Aorta (tissue), 5 donors: ENCODE measurements around the gene RRP1B. TPM values are rescaled to one million over a fixed set of nuclear protein-coding genes. Genes with fewer than 3 reads are reported as not detected.
A peak's percentile ranks its signal among the peaks of the same experiment; 100 is the strongest.

Experiments used
- ATAC-seq: fragments of 200-7000 bp; cut with Tn5 transposase; one replicate; pipeline ENCODE4 v1.9.1; 2022; ENCODE audit warnings: moderate library complexity; ENCODE audit not compliant: low FRiP score
- DNase-seq, 2 donors: peaks; one replicate each; pipeline ENCODE4 v3.0.0-alpha.2; 2020
- H3K27ac ChIP-seq, 2 donors: one replicate each; pipeline ENCODE4 v1.5.1; 2013; ENCODE audit warnings: low read length in 2 of 2, mild to moderate bottlenecking in 2 of 2, moderate library complexity in 2 of 2, control low read depth in 1 of 2, inconsistent platforms in 1 of 2, low read depth in 1 of 2
- H3K27me3 ChIP-seq, 2 donors: one replicate each; pipeline ENCODE4 v1.6.1; 2013; ENCODE audit warnings: control low read depth in 1 of 2, low read length in 1 of 2, mild to moderate bottlenecking in 1 of 2, moderate library complexity in 1 of 2; ENCODE audit not compliant: insufficient read depth in 2 of 2, control insufficient read depth in 1 of 2
- H3K36me3 ChIP-seq, 2 donors: one replicate each; pipeline ENCODE4 v1.6.1; 2013; ENCODE audit warnings: control low read depth in 1 of 2, low read length in 1 of 2, mild to moderate bottlenecking in 1 of 2; ENCODE audit not compliant: insufficient read depth in 2 of 2, control insufficient read depth in 1 of 2
- H3K4me1 ChIP-seq, 2 donors: one replicate each; pipeline ENCODE4 v1.6.1; 2013; ENCODE audit warnings: low read length in 2 of 2, control low read depth in 1 of 2, mild to moderate bottlenecking in 1 of 2, moderate library complexity in 1 of 2; ENCODE audit not compliant: insufficient read depth in 2 of 2, control insufficient read depth in 1 of 2
- H3K4me3 ChIP-seq, 2 donors: one replicate each; pipeline ENCODE4 v1.5.1; 2013; ENCODE audit warnings: low read length in 2 of 2, control low read depth in 1 of 2, mild to moderate bottlenecking in 1 of 2
- H3K9me3 ChIP-seq: one replicate; pipeline ENCODE4 v1.6.1; 2013; ENCODE audit warnings: mild to moderate bottlenecking, low read length; ENCODE audit not compliant: control insufficient read depth
- WGBS, 2 donors: extraction: QIAGEN DNeasy Blood & Tissue Kit; methylation state at CpG; one replicate each; pipeline ENCODE4 v1.1.7; 2013; 5-methylcytosine and 5-hydroxymethylcytosine counted together
- intact Hi-C, 2 donors: fragments of 100-400 bp; cut with DNase I; formaldehyde crosslinking; loops; one replicate each; pipeline versions ENCODE4 v1.14.2 to v1.15.0; 2022
- polyA plus RNA-seq, 2 donors: library from polyadenylated mRNA; stranded (reverse); fragments of 200-250 nt; gene quantifications; one replicate each; pipeline ENCODE4 v1.2.3, GENCODE V29; 2013
- total RNA-seq, 2 donors: library from RNA; stranded (reverse); fragmentation: NEBNext Ultra II Directional; extraction: Animal tissue kit (Norgen Biotek cat#: 25700); gene quantifications; one replicate each; pipeline ENCODE4 v1.2.1, GENCODE V29; 2021
- donor health status: healthy with polysubstance abuse.
- donor health status: Bipolar disorder and iron deficiency.
- donor health status: DM: no; HTN: no; CAD: no.
- donor health status: DM: no; HTN: no; CAD: no.
- donor health status: DM: yes; HTN: yes; CAD: no.

RRP1B gene
- total and polyA plus RNA-seq, 4 donors, result 4.9 to 16.4 (median 10.9) TPM

DNA sequence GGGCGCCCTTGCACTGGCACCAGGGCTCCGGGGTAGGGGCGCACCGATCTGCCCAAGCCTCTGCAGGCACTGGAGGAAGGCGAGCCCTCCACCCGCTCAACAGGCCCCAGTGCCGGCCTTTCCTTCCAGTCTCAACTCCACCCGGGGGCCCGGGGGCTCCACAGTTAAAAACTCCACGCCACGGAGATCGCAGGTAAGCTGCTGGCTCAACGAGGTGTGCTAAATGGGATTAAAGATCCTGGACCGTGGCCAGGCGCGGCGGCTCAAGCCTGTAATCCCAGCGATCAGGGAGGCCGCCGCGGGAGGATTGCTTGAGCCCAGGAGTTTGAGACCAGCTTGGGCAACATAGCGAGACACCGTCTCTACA lies 608 bp upstream of the RRP1B start:
- H3K4me3 ChIP-seq, result peak overlapping the region in 1 of 2 donors; percentile 88
- H3K27me3 ChIP-seq, result no peaks in the 10 kb centered on the region
- DNase-seq, result no peak
- no peaks in the 10 kb centered on the region for H3K9me3 ChIP-seq
- intact Hi-C loops, result loop anchor here (2.0 to 10.0 kb wide), 2 partner anchors 60 to 744 kb away; partner anchors contain the start of gene PDXK (in 1 of the 2)
- H3K4me1 ChIP-seq, result no peaks in the 10 kb centered on the region
- no peak overlapping the region for H3K27ac ChIP-seq
- 85 to 88% methylated on average over 23 of the region's 23 CpGs for WGBS, 2 donors
- ATAC-seq, result no peak
- H3K36me3 ChIP-seq, result no peaks in the 10 kb centered on the region

DNA sequence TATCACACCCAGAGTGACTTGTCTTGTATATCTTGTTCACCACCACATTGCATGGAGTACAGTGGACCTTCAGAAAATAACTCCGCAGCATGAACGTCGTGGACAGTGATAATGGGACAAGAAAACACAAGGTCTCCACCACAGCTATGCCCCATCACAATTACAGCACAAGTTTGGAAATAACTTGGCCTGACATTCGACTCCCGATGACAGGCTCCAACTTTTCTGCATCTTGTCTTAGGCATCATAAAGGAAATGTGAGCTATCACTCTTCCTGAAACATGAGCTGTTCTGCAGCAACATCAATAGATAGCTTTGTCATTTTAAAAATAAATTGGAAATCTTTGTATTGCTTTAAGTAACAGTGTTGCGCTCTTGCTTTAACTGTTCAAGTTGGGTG lies 2.9 kb downstream of the RRP1B start:
- intact Hi-C loops, result no loop called here
- H3K9me3 ChIP-seq, result no peaks in the 10 kb centered on the region
- DNase-seq (no peak), ATAC-seq (no peak)
- no peak overlapping the region for H3K4me3 ChIP-seq
- H3K36me3 ChIP-seq, result no peaks in the 10 kb centered on the region
- H3K27ac ChIP-seq, result no peak overlapping the region
- no peaks in the 10 kb centered on the region for H3K27me3 ChIP-seq
- H3K4me1 ChIP-seq, result no peaks in the 10 kb centered on the region
- WGBS, 2 donors, result 70 to 71% methylated on average over 6 of the region's 6 CpGs

DNA sequence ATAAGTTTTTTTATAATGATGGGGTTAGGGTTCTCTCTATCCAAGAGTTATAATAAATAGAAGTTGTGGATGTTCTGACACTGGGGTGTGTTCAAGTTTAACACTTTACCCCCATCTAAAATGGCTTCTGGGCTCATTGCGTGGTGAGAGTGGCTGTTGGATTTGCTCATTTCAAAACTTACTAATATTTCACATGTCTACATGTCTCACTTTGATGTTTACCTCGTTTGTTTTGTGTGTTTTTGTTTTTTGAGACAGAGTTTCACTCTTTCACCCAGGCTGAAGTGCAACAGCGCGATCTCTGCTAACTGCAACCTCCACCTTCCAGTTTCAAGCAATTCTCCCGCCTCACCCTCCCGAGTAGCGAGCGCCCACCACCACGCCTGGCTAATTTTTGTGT lies 3.7 kb downstream of the RRP1B start:
- Histone ChIP-seq H3K27ac (no peak overlapping the region), H3K36me3 (no peaks in the 10 kb centered on the region), H3K4me1 (no peaks in the 10 kb centered on the region), H3K4me3 (no peak overlapping the region), H3K9me3 (no peaks in the 10 kb centered on the region), H3K27me3 (no peaks in the 10 kb centered on the region)
- intact Hi-C loops, result no loop called here
- no peak for ATAC-seq
- DNase-seq, result no peak
- 90 to 91% methylated on average over 9 of the region's 9 CpGs for WGBS, 2 donors

DNA sequence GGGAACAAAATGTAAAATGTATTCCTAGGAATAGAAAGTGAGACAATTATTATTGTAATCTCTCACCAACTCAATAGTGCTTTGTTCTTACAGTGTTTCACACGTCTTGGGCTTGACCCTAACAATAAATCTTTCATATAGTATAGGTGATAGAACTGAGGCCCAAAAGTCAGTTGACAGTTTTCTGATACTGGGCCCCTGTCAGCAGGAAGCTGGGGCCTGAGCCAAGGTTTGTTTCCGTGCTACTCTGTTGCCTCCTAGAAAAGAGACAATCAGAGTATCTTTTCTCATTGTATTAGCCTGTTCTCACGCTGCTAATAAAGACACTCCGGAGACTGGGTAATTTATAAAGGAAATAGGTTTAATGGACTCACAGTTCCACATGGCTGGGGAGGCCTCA lies 5.0 kb downstream of the RRP1B start:
- intact Hi-C loops, result no loop called here
- no peak overlapping the region for H3K27ac ChIP-seq
- no peak overlapping the region for H3K4me3 ChIP-seq
- no peaks in the 10 kb centered on the region for H3K4me1 ChIP-seq
- WGBS, 2 donors, result 44 to 53% methylated on average over 4 of the region's 4 CpGs
- DNase-seq, result no peak
- no peak for ATAC-seq
- no peaks in the 10 kb centered on the region for H3K36me3 ChIP-seq
- H3K9me3 ChIP-seq, result no peaks in the 10 kb centered on the region
- no peaks in the 10 kb centered on the region for H3K27me3 ChIP-seq

DNA sequence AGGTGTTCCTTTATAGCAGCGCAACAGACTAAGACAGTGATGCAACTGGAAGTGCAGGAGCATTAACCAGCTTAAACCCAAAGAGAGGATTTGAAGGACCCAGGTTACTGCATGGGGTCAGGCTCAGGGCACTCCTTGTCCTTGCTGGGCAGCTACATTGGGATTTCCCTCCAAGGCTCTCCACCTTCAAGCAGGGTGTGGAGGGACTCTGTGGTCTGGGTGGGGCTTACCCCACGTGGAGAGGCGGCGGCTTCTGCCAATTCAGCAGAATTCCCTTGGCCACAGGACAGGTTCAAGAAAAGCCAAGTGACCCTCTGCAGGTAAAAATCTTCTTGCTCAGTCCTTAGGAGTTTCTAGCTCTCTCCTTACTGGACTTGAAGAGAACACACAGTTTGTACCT lies 6.5 kb downstream of the RRP1B start:
- Histone ChIP-seq H3K9me3 (no peaks in the 10 kb centered on the region), H3K27ac (no peak overlapping the region), H3K36me3 (peaks cover 0 to 1% of the 10 kb centered on the region in 2 donors), H3K4me1 (no peaks in the 10 kb centered on the region), H3K4me3 (no peak overlapping the region), H3K27me3 (no peaks in the 10 kb centered on the region)
- DNase-seq, result no peak
- intact Hi-C loops, result no loop called here
- no peak for ATAC-seq
- 95 to 96% methylated on average over 4 of the region's 4 CpGs for WGBS, 2 donors

DNA sequence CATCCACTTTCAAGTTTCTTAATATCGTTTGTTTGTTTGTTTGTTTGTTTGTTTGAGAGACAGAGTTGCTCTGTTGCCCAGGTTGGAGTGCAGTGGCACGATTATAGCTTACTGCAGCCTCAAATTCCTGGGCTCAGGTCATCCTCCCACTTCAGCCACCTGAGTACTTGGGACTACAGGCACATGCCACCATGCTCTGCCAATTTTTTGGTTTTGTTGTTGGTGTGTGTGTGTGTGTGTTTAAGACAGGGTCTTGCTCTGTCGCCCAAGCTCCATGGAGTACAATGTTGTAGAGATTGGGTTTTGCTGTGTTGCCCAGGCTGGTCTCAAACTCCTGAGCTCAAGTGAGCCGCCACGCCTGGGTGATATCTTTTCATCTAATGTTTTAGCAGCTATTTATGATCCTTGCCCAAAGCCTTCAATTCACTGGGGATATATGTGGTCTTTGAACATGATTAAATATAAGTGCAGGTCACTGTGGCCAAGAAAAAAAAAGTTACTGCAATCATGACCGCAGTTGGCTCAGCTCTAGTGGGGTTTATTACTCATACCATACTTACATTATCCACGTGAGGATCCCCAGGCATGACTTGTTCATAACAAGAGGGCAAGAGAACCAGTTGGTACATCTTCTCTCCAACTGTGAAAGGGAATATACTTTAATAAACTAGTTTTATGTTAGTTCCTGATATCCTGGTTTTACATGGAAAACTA lies 8.0 kb downstream of the RRP1B start:
- H3K36me3 ChIP-seq, result peaks cover 2 to 6% of the 10 kb centered on the region in 2 donors
- intact Hi-C loops, result no loop called here
- no peaks in the 10 kb centered on the region for H3K4me1 ChIP-seq
- DNase-seq (no peak), ATAC-seq (no peak)
- H3K27ac ChIP-seq, result no peak overlapping the region
- H3K27me3 ChIP-seq, result no peaks in the 10 kb centered on the region
- 87 to 90% methylated on average over 7 of the region's 7 CpGs for WGBS, 2 donors
- H3K4me3 ChIP-seq, result no peak overlapping the region
- no peaks in the 10 kb centered on the region for H3K9me3 ChIP-seq

DNA sequence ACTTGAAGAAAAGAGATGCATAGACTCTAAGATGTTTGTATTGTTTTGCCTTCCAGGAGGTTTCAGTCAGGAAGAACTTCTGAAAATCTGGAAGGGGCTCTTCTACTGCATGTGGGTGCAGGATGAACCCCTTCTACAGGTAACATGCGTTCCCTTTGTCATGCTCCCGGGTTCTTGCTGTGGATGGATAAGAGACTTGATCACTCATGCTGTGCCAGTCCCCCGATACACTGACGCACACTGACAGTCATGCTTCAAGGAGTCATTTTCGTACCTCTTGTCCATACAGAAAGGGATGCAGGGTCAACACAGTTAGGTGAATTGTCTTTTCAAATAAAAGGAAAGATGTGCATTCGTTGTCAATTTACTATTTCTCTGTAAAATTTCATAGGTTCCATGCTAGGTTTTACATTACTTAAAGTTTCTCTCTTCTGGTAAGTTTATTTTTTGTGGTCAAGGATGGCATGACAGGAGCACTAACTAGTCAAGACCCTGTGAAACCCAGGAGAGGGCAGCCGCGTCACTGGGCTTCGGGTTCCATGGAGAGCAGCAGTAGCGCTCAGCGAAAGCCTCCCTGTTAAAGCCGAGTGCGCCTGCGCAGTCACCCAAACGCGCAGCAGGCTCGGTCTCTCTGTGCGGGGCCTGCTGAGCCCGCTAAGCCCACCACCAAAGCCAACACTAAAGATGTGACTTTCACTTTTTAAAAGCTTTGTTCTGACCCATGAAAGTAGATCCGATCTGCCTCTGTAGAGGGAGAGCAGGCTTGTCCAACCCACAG lies 10.7 kb downstream of the RRP1B start:
- no peaks in the 10 kb centered on the region for H3K4me1 ChIP-seq
- H3K9me3 ChIP-seq, result no peaks in the 10 kb centered on the region
- no peak overlapping the region for H3K4me3 ChIP-seq
- no peaks in the 10 kb centered on the region for H3K27me3 ChIP-seq
- no peak for ATAC-seq
- peaks cover 4 to 6% of the 10 kb centered on the region in 2 donors for H3K36me3 ChIP-seq
- intact Hi-C loops, result no loop called here
- H3K27ac ChIP-seq, result no peak overlapping the region
- 87 to 88% methylated on average over 20 of the region's 20 CpGs for WGBS, 2 donors
- DNase-seq, result no peak

DNA sequence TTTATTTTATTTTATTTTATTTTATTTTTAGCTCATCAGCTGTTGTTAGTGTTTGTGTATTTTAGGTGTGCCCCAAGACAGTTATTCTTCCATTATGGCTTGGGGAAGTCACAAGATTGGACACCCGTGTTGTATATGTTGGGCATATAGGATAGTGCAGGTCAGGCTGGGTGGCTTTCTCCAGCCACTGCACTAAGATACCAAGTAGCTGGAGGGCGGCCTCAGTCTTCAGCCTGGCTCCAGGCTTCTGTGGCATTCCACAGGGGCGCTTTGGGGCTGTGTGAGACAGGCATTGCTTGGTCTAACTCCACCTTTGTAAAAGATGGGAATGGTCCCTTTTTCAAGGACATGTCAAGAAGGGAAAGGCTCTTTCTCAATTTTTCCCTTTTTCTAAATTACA lies 16.5 kb downstream of the RRP1B start:
- intact Hi-C loops, result no loop called here
- DNase-seq, result no peak
- no peaks in the 10 kb centered on the region for H3K4me1 ChIP-seq
- no peak overlapping the region for H3K27ac ChIP-seq
- no peak for ATAC-seq
- WGBS, 2 donors, result 86 to 91% methylated on average over 3 of the region's 3 CpGs
- no peaks in the 10 kb centered on the region for H3K27me3 ChIP-seq
- no peaks in the 10 kb centered on the region for H3K9me3 ChIP-seq
- H3K36me3 ChIP-seq, result peaks cover 4 to 9% of the 10 kb centered on the region in 2 donors
- no peak overlapping the region for H3K4me3 ChIP-seq

DNA sequence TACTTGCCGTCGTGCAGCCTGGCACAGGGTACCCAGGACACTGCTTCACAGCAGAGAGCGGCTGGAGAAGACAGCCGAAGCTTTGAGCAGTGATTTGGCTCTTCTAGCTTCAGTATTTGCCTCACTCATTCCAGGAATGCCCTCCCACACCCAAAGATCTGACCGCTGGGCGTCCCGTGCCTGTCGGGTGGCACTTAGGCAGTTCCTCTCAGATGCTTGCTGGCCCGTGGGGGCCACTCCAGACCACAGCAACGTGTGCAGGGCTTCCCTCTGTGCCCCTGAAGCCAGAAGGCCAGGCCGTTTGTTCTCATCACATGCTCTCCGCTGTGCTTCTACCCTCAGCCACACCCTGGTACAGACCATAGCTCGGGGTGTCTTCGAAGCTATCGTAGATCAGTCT lies 17.0 kb downstream of the RRP1B start:
- intact Hi-C loops, result no loop called here
- no peaks in the 10 kb centered on the region for H3K4me1 ChIP-seq
- ATAC-seq (no peak), DNase-seq (no peak)
- no peaks in the 10 kb centered on the region for H3K9me3 ChIP-seq
- H3K36me3 ChIP-seq, result peaks cover 3 to 6% of the 10 kb centered on the region in 2 donors
- H3K27me3 ChIP-seq, result no peaks in the 10 kb centered on the region
- 92 to 94% methylated on average over 15 of the region's 15 CpGs for WGBS, 2 donors
- no peak overlapping the region for H3K4me3 ChIP-seq
- no peak overlapping the region for H3K27ac ChIP-seq
